DOHH2 (cell line): ENCODE data around the gene ENOX1.

Experiments
- H3F3A ChIP-seq: fragments of 200-600 bp; sonication (generic), shearing (Covaris generic); 2 replicates; pipeline ENCODE4 v1.6.0; 2016; ENCODE audit warnings: antibody characterized with exemption, mild to moderate bottlenecking; ENCODE audit not compliant: control insufficient read depth, insufficient read depth
- H3K27ac ChIP-seq: fragments of 200-600 bp; sonication (generic); 2 replicates; pipeline ENCODE4 v1.5.1; 2014; ENCODE audit warnings: low read depth, mild to moderate bottlenecking, low read length, moderate library complexity
- H3K27me3 ChIP-seq: fragments of 200-600 bp; sonication (generic); 2 replicates; pipeline ENCODE4 v1.6.1; 2014; ENCODE audit warnings: mild to moderate bottlenecking, low read length, mixed read lengths; ENCODE audit not compliant: control insufficient read depth
- H3K36me3 ChIP-seq: fragments of 200-600 bp; sonication (generic); 2 replicates; pipeline ENCODE4 v1.6.1; 2014; ENCODE audit warnings: mild to moderate bottlenecking, low read length, moderate library complexity, mixed read lengths; ENCODE audit not compliant: control insufficient read depth
- H3K4me1 ChIP-seq: fragments of 200-600 bp; sonication (generic); 2 replicates; pipeline ENCODE4 v1.6.1; 2014; ENCODE audit warnings: mild to moderate bottlenecking, low read length, mixed read lengths; ENCODE audit not compliant: control insufficient read depth
- H3K4me2 ChIP-seq: fragments of 200-600 bp; sonication (generic); 2 replicates; pipeline ENCODE4 v1.6.0; 2014; ENCODE audit warnings: mild to moderate bottlenecking, low read length, moderate library complexity
- H3K4me3 ChIP-seq: fragments of 200-600 bp; sonication (generic); 2 replicates; pipeline ENCODE4 v1.5.1; 2014; ENCODE audit warnings: mild to moderate bottlenecking, low read length, mixed read lengths
- H3K79me2 ChIP-seq: fragments of 200-600 bp; sonication (generic); 2 replicates; pipeline ENCODE4 v1.6.1; 2014; ENCODE audit warnings: mild to moderate bottlenecking, low read length, mixed read lengths; ENCODE audit not compliant: control insufficient read depth
- H3K9me2 ChIP-seq: fragments of 200-600 bp; sonication (generic); replicated peaks from 2 replicates; pipeline ENCODE4 v1.6.1; 2014; ENCODE audit warnings: mild to moderate bottlenecking, low read length, mixed read lengths; ENCODE audit not compliant: control insufficient read depth
- H3K9me3 ChIP-seq: fragments of 200-600 bp; sonication (generic); 2 replicates; pipeline ENCODE4 v1.6.1; 2014; ENCODE audit warnings: antibody characterized with exemption, low read length, mixed read lengths; ENCODE audit not compliant: control insufficient read depth, insufficient read depth
- H4K20me1 ChIP-seq: fragments of 200-600 bp; sonication (generic); 2 replicates; pipeline ENCODE4 v1.6.0; 2014; ENCODE audit warnings: low read depth, mild to moderate bottlenecking, antibody characterized with exemption, low read length, moderate library complexity; ENCODE audit not compliant: control insufficient read depth, insufficient read depth
- CTCF ChIP-seq: fragments of 200-600 bp; sonication (generic); IDR thresholded peaks from one replicate; pipeline ENCODE4 v1.5.1; 2014; ENCODE audit warnings: antibody characterized with exemption, mild to moderate bottlenecking, low read depth, low read length; ENCODE audit not compliant: poor library complexity, severe bottlenecking
- EZH2phosphoT487 ChIP-seq: fragments of 200-600 bp; sonication (generic); IDR thresholded peaks from 2 replicates; pipeline ENCODE4 v1.6.1; 2017; ENCODE audit warnings: borderline replicate concordance, mild to moderate bottlenecking, antibody characterized with exemption, low read length, moderate library complexity, mixed read lengths

ENOX1 gene

GRCh38 chr13:43720780-43721397, 65.9 kb downstream of the ENOX1 start:
- no peaks in the 10 kb centered on the region for H3K4me1 ChIP-seq
- no peaks in the 10 kb centered on the region for H3K27me3 ChIP-seq
- no peaks in the 10 kb centered on the region for H3K79me2 ChIP-seq
- no peaks in the 10 kb centered on the region for H4K20me1 ChIP-seq
- H3K9me3 ChIP-seq, result no peaks in the 10 kb centered on the region
- H3K4me2 ChIP-seq, result no peak overlapping the region
- H3K27ac ChIP-seq, result no peak overlapping the region
- no peak overlapping the region for H3K4me3 ChIP-seq
- H3F3A ChIP-seq, result no peaks in the 10 kb centered on the region
- no peak for TF ChIP-seq EZH2phosphoT487
- TF ChIP-seq CTCF, result no peak
- H3K9me2 ChIP-seq, result no peaks in the 10 kb centered on the region
- H3K36me3 ChIP-seq, result no peaks in the 10 kb centered on the region

GRCh38 chr13:43698758-43699157, 88.0 kb downstream of the ENOX1 start:
- TF ChIP-seq EZH2phosphoT487 (no peak), CTCF (no peak)
- H4K20me1 ChIP-seq, result no peaks in the 10 kb centered on the region
- no peak overlapping the region for H3K4me2 ChIP-seq
- no peaks in the 10 kb centered on the region for H3F3A ChIP-seq
- no peaks in the 10 kb centered on the region for H3K36me3 ChIP-seq
- no peak overlapping the region for H3K27ac ChIP-seq
- no peak overlapping the region for H3K4me3 ChIP-seq
- no peaks in the 10 kb centered on the region for H3K79me2 ChIP-seq
- no peaks in the 10 kb centered on the region for H3K9me3 ChIP-seq
- H3K4me1 ChIP-seq, result no peaks in the 10 kb centered on the region
- H3K27me3 ChIP-seq, result peaks cover 3% of the 10 kb centered on the region; the same call in 1 of the 2 replicates
- no peaks in the 10 kb centered on the region for H3K9me2 ChIP-seq

- no peaks in the 10 kb centered on the region for H3K4me1 ChIP-seq
- H3K27ac ChIP-seq, result no peak overlapping the region
- H3K79me2 ChIP-seq, result no peaks in the 10 kb centered on the region
- TF ChIP-seq EZH2phosphoT487 (no peak), CTCF (no peak)
- H3K4me2 ChIP-seq, result no peak overlapping the region
- H4K20me1 ChIP-seq, result no peaks in the 10 kb centered on the region
- no peak overlapping the region for H3K4me3 ChIP-seq
- H3K36me3 ChIP-seq, result no peaks in the 10 kb centered on the region
- peaks cover 3% of the 10 kb centered on the region; the same call in 1 of the 2 replicates for H3K27me3 ChIP-seq
- no peaks in the 10 kb centered on the region for H3K9me3 ChIP-seq
- H3K9me2 ChIP-seq, result no peaks in the 10 kb centered on the region
- H3F3A ChIP-seq, result no peaks in the 10 kb centered on the region
Measured at GRCh38 chr13:43698009-43698408, 88.8 kb downstream of the ENOX1 start.
